Heart left ventricle (tissue), 16 donors: Measurements from ENCODE around the gene GCM1. TPM values are rescaled to one million over a fixed set of nuclear protein-coding genes. Genes with fewer than 3 reads are reported as not detected.
A peak's percentile ranks its signal among the peaks of the same experiment; 100 is the strongest.

Experiments used
- ATAC-seq, 4 donors: fragments of 200-7000 bp; cut with Tn5 transposase; one replicate each; pipeline ENCODE4 v1.9.1; 2020 to 2022; ENCODE audit warnings: moderate library complexity in 4 of 4, mild to moderate bottlenecking in 3 of 4, moderate number of reproducible peaks in 1 of 4
- DNase-seq, 5 donors: peaks; one replicate each; pipeline ENCODE4 v3.0.0-alpha.2; 2020
- H3K27ac ChIP-seq, 12 donors: fragments of 200-600 bp; sonication (generic) in 4 of 12; one replicate each; pipeline versions ENCODE4 v1.5.0 to v1.8.0; 2016 to 2022; ENCODE audit warnings: mild to moderate bottlenecking in 2 of 12
- H3K27me3 ChIP-seq, 9 donors: fragments of 200-600 bp; sonication (generic) in 2 of 9; one replicate each; pipeline versions ENCODE4 v1.5.1 to v1.8.0; 2016 to 2022; ENCODE audit warnings: mild to moderate bottlenecking in 3 of 9
- H3K36me3 ChIP-seq, 9 donors: fragments of 200-600 bp; sonication (generic) in 2 of 9; one replicate each; pipeline versions ENCODE4 v1.5.0 to v1.8.0; 2018 to 2022; ENCODE audit warnings: mild to moderate bottlenecking in 2 of 9
- H3K4me1 ChIP-seq, 12 donors: fragments of 200-600 bp; sonication (generic) in 4 of 12; one replicate each; pipeline versions ENCODE4 v1.5.0 to v1.8.0; 2016 to 2022; ENCODE audit warnings: mild to moderate bottlenecking in 3 of 12
- H3K4me3 ChIP-seq, 12 donors: fragments of 200-600 bp; sonication (generic) in 4 of 12; one replicate each; pipeline versions ENCODE4 v1.5.0 to v1.8.0; 2017 to 2022; ENCODE audit warnings: mild to moderate bottlenecking in 9 of 12, moderate library complexity in 4 of 12
- H3K9me3 ChIP-seq, 12 donors: fragments of 200-600 bp; sonication (generic) in 4 of 12; one replicate each; pipeline versions ENCODE4 v1.5.0 to v1.8.0; 2016 to 2022; ENCODE audit warnings: mild to moderate bottlenecking in 1 of 12
- POLR2A ChIP-seq, 2 donors: fragments of 450-650 bp; IDR thresholded peaks; one replicate each; pipeline ENCODE4 v1.6.1; 2017; ENCODE audit warnings: antibody characterized with exemption in 2 of 2, mild to moderate bottlenecking in 2 of 2, moderate library complexity in 2 of 2
- WGBS, 4 donors: extraction: QIAGEN DNeasy Blood & Tissue Kit in 2 of 4; methylation state at CpG; one replicate each; pipeline versions ENCODE4 v1.1.5 to v1.1.7; 2013 to 2018; 5-methylcytosine and 5-hydroxymethylcytosine counted together
- intact Hi-C, 10 donors: fragments of 100-400 bp; cut with DNase I; formaldehyde crosslinking; loops; one replicate each; pipeline versions ENCODE4 v1.11.1 to v1.14.2; 2022
- polyA plus RNA-seq, 2 donors: library from polyadenylated mRNA; stranded (reverse); fragments of 200-250 nt; gene quantifications; one replicate each; pipeline ENCODE4 v1.2.3, GENCODE V29; 2013
- total RNA-seq, 9 donors: library from RNA; depleted of rRNA in 2 of 9; stranded (reverse); fragments of >200 nt in 2 of 9; fragmentation: NEBNext Ultra II Directional in 3 of 9; extraction: Animal tissue kit (Norgen Biotek cat#: 25700) in 3 of 9; gene quantifications; one replicate each; pipeline versions ENCODE4 v1.1.0 to v1.2.4, GENCODE V29; 2016 to 2023
- TF ChIP-seq, protein P1 (sequence below), 12 donors: fragments of 200-600 bp; sonication (generic) in 4 of 12; IDR thresholded peaks; one replicate each; pipeline versions ENCODE4 v1.5.0 to v1.8.0; 2018 to 2022; ENCODE audit warnings: antibody characterized with exemption in 12 of 12, mild to moderate bottlenecking in 5 of 12
- donor health status: ischemic (EF 13 %, LVEDD 7.1; RV severe dilation, severe dysfunction).
- donor health status: healthy with polysubstance abuse.
- donor health status: DM: no; HTN: yes; CAD: no.
- donor health status: DM: no; HTN: no; CAD: no.
- donor health status: ischemic (EF 25% LVEDD 6.9; RV normal size, moderate dysfunction).
- donor health status: ischemic (EF 25% LVEDD 5.7; RV mildly dilated, moderate dysfunction).
- donor health status: healthy.
- donor health status: DM: yes; HTN: yes; CAD: no.
- donor health status: ischemic (EF 35%, LVEDD 5.7; RV mildly dilated, moderate dysfunction).
- donor health status: nonischemic (EF 11% LVEDD 7.7; RV severe dilation, severe dysfunction).
- donor health status: DM: yes; HTN: yes; CAD: no.
- donor health status: PGD.
- donor health status: ischemic (EF 29% LVEDD 5.4; RV normal size, mild dysfunction).
- donor health status: nonischemic (EF 23%, LVEDD 6.1; RV moderate dilation, normal function).

Gene GCM1
- total and polyA plus RNA-seq, 11 donors, result 0.03 TPM; not detected in 10

- H3K4me1 ChIP-seq, result no peaks in the 10 kb centered on the region
- intact Hi-C loops, result no loop called here
- H3K27ac ChIP-seq, result no peak overlapping the region
- 90 to 98% (median 93%) methylated on average over 2 of the region's 2 CpGs for WGBS, 4 donors
- H3K36me3 ChIP-seq, result no peaks in the 10 kb centered on the region
- no peaks in the 10 kb centered on the region for H3K9me3 ChIP-seq
- no peak for TF ChIP-seq POLR2A (IDR thresholded peaks at IDR 0.05)
- TF ChIP-seq, protein P1, sequence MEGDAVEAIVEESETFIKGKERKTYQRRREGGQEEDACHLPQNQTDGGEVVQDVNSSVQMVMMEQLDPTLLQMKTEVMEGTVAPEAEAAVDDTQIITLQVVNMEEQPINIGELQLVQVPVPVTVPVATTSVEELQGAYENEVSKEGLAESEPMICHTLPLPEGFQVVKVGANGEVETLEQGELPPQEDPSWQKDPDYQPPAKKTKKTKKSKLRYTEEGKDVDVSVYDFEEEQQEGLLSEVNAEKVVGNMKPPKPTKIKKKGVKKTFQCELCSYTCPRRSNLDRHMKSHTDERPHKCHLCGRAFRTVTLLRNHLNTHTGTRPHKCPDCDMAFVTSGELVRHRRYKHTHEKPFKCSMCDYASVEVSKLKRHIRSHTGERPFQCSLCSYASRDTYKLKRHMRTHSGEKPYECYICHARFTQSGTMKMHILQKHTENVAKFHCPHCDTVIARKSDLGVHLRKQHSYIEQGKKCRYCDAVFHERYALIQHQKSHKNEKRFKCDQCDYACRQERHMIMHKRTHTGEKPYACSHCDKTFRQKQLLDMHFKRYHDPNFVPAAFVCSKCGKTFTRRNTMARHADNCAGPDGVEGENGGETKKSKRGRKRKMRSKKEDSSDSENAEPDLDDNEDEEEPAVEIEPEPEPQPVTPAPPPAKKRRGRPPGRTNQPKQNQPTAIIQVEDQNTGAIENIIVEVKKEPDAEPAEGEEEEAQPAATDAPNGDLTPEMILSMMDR (IDR thresholded peaks at IDR 0.05), result no peak
- no peak overlapping the region for H3K4me3 ChIP-seq
- no peak for ATAC-seq
- DNase-seq, result no peak
- H3K27me3 ChIP-seq, result no peaks in the 10 kb centered on the region
Measured at GRCh38 chr6:53152576-53152975, 3.9 kb upstream of the GCM1 start.

- Histone ChIP-seq H3K36me3 (no peaks in the 10 kb centered on the region), H3K4me3 (no peak overlapping the region), H3K9me3 (no peaks in the 10 kb centered on the region), H3K4me1 (no peaks in the 10 kb centered on the region), H3K27me3 (no peaks in the 10 kb centered on the region), H3K27ac (no peak overlapping the region)
- 34 to 45% (median 39%) methylated on average over 3 of the region's 3 CpGs for WGBS, 4 donors
- TF ChIP-seq, protein P1 (IDR thresholded peaks at IDR 0.05), result no peak
- TF ChIP-seq POLR2A (IDR thresholded peaks at IDR 0.05), result no peak
- ATAC-seq (no peak), DNase-seq (no peak)
- intact Hi-C loops, result no loop called here
Measured at GRCh38 chr6:53151676-53152075, 3.0 kb upstream of the GCM1 start.

- intact Hi-C loops, result no loop called here
- DNase-seq (no peak), ATAC-seq (no peak)
- H3K9me3 ChIP-seq, result no peaks in the 10 kb centered on the region
- H3K36me3 ChIP-seq, result no peaks in the 10 kb centered on the region
- H3K4me3 ChIP-seq, result no peak overlapping the region
- no peaks in the 10 kb centered on the region for H3K4me1 ChIP-seq
- 83 to 90% (median 84%) methylated on average over 2 of the region's 2 CpGs for WGBS, 4 donors
- TF ChIP-seq, protein P1 (IDR thresholded peaks at IDR 0.05), result no peak
- TF ChIP-seq POLR2A (IDR thresholded peaks at IDR 0.05), result no peak
- peak overlapping the region in 1 of 12 donors; percentile 41 for H3K27ac ChIP-seq
- H3K27me3 ChIP-seq, result no peaks in the 10 kb centered on the region
Measured at GRCh38 chr6:53144802-53145201, 3.8 kb downstream of the GCM1 start.

DNA sequence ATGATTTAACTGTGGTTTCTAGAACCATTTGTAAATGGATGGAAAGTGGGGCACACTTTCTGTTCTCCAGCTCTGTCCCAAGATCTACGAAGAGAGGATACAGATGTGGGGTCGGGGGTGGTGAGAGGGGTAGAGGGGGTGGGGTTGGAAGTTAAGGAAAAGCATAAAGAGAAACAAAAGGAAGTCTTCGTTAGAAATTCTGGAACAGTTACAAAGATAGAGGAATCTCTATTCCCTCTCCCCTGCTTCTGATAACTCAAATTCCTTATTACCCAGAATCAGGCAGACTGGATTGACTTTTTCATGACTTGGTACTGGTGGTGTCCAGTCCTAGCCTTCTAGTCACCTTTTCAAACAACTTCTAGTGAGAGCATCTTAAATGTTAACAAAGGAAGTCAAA is 4.9 kb downstream of the GCM1 start:
- intact Hi-C loops, result no loop called here
- ATAC-seq (no peak), DNase-seq (no peak)
- TF ChIP-seq, protein P1 (IDR thresholded peaks at IDR 0.05), result no peak
- no peak for TF ChIP-seq POLR2A (IDR thresholded peaks at IDR 0.05)
- WGBS, 4 donors, result 34 to 47% (median 38%) methylated on average over 3 of the region's 3 CpGs
- Histone ChIP-seq H3K9me3 (no peaks in the 10 kb centered on the region), H3K4me3 (no peak overlapping the region), H3K27ac (peak overlapping the region in 1 of 12 donors; percentile 41), H3K36me3 (no peaks in the 10 kb centered on the region), H3K4me1 (no peaks in the 10 kb centered on the region), H3K27me3 (no peaks in the 10 kb centered on the region)
